K562 (cell line): ENCODE results near the gene PDLIM7. TPM values are rescaled to one million over a fixed set of nuclear protein-coding genes. Genes with fewer than 3 reads are reported as not detected.

Experiments used
- GTF2F1 ChIP-seq: IDR thresholded peaks from 2 replicates; pipeline ENCODE4 v1.6.1; 2011; ENCODE audit warnings: low read depth, low read length, improper control_type of control experiment
- IRF9 ChIP-seq: fragments of 450-650 bp; IDR thresholded peaks from 2 replicates; pipeline ENCODE4 v1.6.1; 2016; ENCODE audit warnings: missing biosample characterization, missing genetic modification characterization
- NR3C1 ChIP-seq: sonication (generic); formaldehyde crosslinking; IDR thresholded peaks from 2 replicates; pipeline ENCODE4 v1.8.1; 2022; ENCODE audit warnings: missing genetic modification reagents
- SMAD1 ChIP-seq: fragments of 150-350 bp; IDR thresholded peaks from 2 replicates; pipeline ENCODE4 v1.6.1; 2014; ENCODE audit warnings: low read length, low read depth; ENCODE audit not compliant: partially characterized antibody
- ZNF696 ChIP-seq: fragments of 250-450 bp; sonication (Bioruptor Pico); conservative IDR thresholded peaks from 2 replicates; pipeline ENCODE4 v1.4.0; 2020; ENCODE audit warnings: mild to moderate bottlenecking, moderate library complexity
- polyA plus RNA-seq, 8 experiments: library from polyadenylated mRNA; depleted of rRNA in 4 of 8; stranded (reverse) in 5 of 8; unstranded in 3 of 8; fragments of >200 nt; fragmentation: Nextera tagmentation in 2 of 8; fragmentation: Illumina TruSeq in 1 of 8; extraction: Ambion mirVana in 2 of 8; extraction: Trizol in 1 of 8; gene quantifications; 2 replicates each; pipeline versions ENCODE4 v1.2.1 to v1.2.3, GENCODE V29; 2011 to 2014; ENCODE audit warnings: inconsistent platforms in 1 of 8, missing spikeins in 1 of 8
- total RNA-seq, 7 experiments: library from RNA; depleted of rRNA in 6 of 7; stranded (reverse); fragments of >200 nt in 6 of 7; fragmentation: Illumina TruSeq in 2 of 7; extraction: Trizol in 2 of 7; gene quantifications; 2 replicates each; pipeline versions ENCODE4 v1.2.1 to v1.2.3, GENCODE V29; 2011 to 2021; ENCODE audit warnings: low replicate concordance in 1 of 7
- TF ChIP-seq, protein P1 (sequence below): sonication (generic); formaldehyde crosslinking; IDR thresholded peaks from 2 replicates; pipeline ENCODE4 v1.8.0; 2022; ENCODE audit warnings: missing genetic modification reagents, mild to moderate bottlenecking, moderate library complexity, borderline replicate concordance
- TF ChIP-seq, protein P2 (sequence below): fragments of 250-450 bp; sonication (Bioruptor Pico); IDR thresholded peaks from 2 replicates; pipeline ENCODE4 v1.5.0; 2021; ENCODE audit warnings: mild to moderate bottlenecking, moderate library complexity
- TF ChIP-seq, protein P3 (sequence below): sonication (generic); formaldehyde crosslinking; IDR thresholded peaks from 2 replicates; pipeline ENCODE4 v1.8.0; 2023; ENCODE audit warnings: mild to moderate bottlenecking, missing genetic modification reagents

PDLIM7 gene
- total and polyA plus RNA-seq, 9 of the 15 experiments (the other 6 are each of a cell fraction or from before 2014, with no cell fraction given) = 2.1 to 124 (median 32.6) TPM

DNA sequence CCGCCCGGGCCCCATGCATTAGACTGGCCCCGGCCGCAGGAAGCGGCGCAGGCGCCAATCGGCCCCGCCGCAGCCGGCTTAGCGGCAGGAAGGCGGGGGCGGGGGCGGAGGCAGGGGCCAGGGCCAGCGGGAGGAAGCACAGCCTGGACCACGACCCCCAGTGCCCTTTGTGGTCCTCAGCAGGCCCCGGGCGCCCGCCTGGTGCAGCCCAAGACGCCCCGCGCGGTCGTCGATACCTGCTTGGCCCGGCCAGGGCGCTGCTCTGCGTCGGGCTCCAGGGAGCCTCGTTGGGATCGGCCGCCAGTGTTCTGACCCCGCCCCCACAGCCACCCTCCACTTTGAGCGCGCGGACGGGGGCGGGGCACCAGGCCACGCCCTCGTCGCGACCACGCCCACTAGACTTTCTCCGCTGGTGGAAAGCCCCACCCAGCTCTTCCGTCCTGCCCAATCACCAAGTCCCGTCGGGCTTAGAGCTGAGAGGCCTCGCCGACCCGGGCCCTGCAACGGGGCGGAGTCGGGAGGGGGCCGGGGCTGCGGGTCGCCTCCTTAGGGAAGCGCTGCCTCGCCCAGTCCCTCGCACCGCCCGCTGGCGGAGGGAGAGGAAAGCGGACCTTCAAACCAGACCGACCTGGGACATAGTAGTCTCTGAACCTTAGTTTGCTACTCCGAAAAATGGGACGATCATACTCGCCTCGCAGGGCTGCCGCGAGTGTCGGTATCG lies at the start of gene PDLIM7 (continued):
- TF ChIP-seq, protein P1, sequence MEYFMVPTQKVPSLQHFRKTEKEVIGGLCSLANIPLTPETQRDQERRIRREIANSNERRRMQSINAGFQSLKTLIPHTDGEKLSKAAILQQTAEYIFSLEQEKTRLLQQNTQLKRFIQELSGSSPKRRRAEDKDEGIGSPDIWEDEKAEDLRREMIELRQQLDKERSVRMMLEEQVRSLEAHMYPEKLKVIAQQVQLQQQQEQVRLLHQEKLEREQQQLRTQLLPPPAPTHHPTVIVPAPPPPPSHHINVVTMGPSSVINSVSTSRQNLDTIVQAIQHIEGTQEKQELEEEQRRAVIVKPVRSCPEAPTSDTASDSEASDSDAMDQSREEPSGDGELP (CRISPR knock-in tag) = peak; percentile 70
- TF ChIP-seq IRF9 (tag) = no peak
- TF ChIP-seq NR3C1 (CRISPR knock-in tag) = no peak
- peak; percentile 57; the same call in 1 of the 2 replicates for TF ChIP-seq GTF2F1
- TF ChIP-seq SMAD1 = peak; percentile 74
- no peak for TF ChIP-seq ZNF696
- TF ChIP-seq, protein P2, sequence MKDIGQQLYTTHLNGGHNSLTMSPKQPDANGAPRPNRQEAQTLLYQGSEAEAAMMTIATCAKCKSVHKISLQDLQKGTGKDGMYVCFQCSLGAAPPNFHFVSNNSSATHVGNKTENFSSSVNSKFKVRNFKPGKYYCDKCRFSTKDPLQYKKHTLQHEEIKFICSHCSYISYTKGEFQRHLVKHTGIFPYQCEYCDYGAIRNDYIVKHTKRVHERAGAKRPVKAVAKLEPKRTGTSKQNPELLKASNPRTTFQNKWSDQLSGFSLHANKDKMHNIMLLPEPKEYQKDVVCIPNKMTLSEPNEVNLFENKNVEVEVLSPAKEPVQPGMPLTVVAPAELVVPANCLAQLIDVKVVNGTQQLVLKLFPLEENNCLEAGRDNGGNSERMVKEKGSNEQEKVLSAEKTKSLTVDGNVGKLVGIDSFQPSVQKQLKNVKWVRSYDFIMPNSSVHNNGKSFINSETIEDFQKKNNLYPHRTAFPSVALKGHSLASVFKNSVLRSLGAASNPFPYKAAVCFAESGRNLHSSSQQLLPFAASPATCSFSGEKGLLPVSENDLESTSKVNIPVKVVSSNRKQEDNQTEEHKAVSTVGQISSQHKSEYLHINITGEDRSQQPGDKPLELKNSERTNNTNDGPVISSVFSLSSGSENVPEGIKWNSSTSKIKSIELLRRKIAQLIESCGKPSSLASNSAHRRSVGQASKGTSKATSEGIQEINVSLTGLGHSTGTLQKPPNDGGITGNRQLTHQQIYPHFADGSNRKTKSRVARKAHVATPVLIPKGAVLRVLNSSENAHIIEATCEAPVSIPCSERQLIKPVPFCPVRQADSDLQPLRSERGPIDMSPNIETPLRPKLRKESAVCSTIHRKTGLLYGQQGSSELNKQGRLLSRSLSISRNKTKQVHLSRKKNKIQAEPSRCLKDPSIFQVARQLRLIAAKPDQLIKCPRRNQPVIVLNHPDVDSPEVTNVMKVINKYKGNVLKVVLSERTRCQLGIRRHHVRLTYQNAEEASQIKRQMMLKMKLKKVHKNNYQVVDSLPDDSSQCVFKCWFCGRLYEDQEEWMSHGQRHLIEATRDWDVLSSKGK (CRISPR knock-in tag) = no peak
- TF ChIP-seq, protein P3, sequence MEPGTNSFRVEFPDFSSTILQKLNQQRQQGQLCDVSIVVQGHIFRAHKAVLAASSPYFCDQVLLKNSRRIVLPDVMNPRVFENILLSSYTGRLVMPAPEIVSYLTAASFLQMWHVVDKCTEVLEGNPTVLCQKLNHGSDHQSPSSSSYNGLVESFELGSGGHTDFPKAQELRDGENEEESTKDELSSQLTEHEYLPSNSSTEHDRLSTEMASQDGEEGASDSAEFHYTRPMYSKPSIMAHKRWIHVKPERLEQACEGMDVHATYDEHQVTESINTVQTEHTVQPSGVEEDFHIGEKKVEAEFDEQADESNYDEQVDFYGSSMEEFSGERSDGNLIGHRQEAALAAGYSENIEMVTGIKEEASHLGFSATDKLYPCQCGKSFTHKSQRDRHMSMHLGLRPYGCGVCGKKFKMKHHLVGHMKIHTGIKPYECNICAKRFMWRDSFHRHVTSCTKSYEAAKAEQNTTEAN (CRISPR knock-in tag) = no peak
